Measurements from ENCODE around the gene HDAC9. TPM values are rescaled to one million over a fixed set of nuclear protein-coding genes. Genes with fewer than 3 reads are reported as not detected.

Gene HDAC9
- total RNA-seq, 4 donors from 2014 or later = 54.8 to 96.2 (median 87.2) TPM

- Histone ChIP-seq H3K27me3 (no peaks in the 10 kb centered on the region), H3K27ac (no peak overlapping the region), H3K4me1 (no peaks in the 10 kb centered on the region), H3K4me3 (no peak overlapping the region), H3K36me3 (no peaks in the 10 kb centered on the region), H3K9me3 (no peaks in the 10 kb centered on the region)
- TF ChIP-seq CTCF (IDR thresholded peaks at IDR 0.05) = no peak
- TF ChIP-seq POLR2A (IDR thresholded peaks at IDR 0.05) = no peak
- intact Hi-C loops (cut with DNase I; ENCODE audit: low total_unique reads) = no loop called here
- no peak for DNase-seq
These were observed 208.1 kb downstream of the HDAC9 start for GRCh38 chr7:18703685-18704084.

GRCh38 chr7:18706670-18707069 lies 211.1 kb downstream of the HDAC9 start:
- DNase-seq = no peak
- Histone ChIP-seq H3K27me3 (no peaks in the 10 kb centered on the region), H3K9me3 (no peaks in the 10 kb centered on the region), H3K4me1 (no peaks in the 10 kb centered on the region), H3K27ac (no peak overlapping the region), H3K36me3 (no peaks in the 10 kb centered on the region), H3K4me3 (no peak overlapping the region)
- intact Hi-C loops (cut with DNase I; ENCODE audit: low total_unique reads) = no loop called here
- TF ChIP-seq POLR2A (IDR thresholded peaks at IDR 0.05) = no peak
- no peak for TF ChIP-seq CTCF (IDR thresholded peaks at IDR 0.05)

GRCh38 chr7:18708204-18708603 lies 212.7 kb downstream of the HDAC9 start:
- Histone ChIP-seq H3K9me3 (no peaks in the 10 kb centered on the region), H3K4me3 (no peak overlapping the region), H3K27me3 (no peaks in the 10 kb centered on the region), H3K4me1 (no peaks in the 10 kb centered on the region), H3K36me3 (no peaks in the 10 kb centered on the region), H3K27ac (no peak overlapping the region)
- TF ChIP-seq CTCF (IDR thresholded peaks at IDR 0.05) (no peak), POLR2A (IDR thresholded peaks at IDR 0.05) (no peak)
- no peak for DNase-seq
- intact Hi-C loops (cut with DNase I; ENCODE audit: low total_unique reads) = no loop called here

GRCh38 chr7:18715988-18716387 lies 220.4 kb downstream of the HDAC9 start:
- intact Hi-C loops (cut with DNase I; ENCODE audit: low total_unique reads) = no loop called here
- DNase-seq = no peak
- Histone ChIP-seq H3K4me3 (no peak overlapping the region), H3K4me1 (no peaks in the 10 kb centered on the region), H3K27ac (no peak overlapping the region), H3K36me3 (no peaks in the 10 kb centered on the region), H3K9me3 (no peaks in the 10 kb centered on the region), H3K27me3 (no peaks in the 10 kb centered on the region)
- no peak for TF ChIP-seq POLR2A (IDR thresholded peaks at IDR 0.05)
- no peak for TF ChIP-seq CTCF (IDR thresholded peaks at IDR 0.05)

GRCh38 chr7:18721429-18721828 lies 225.9 kb downstream of the HDAC9 start:
- Histone ChIP-seq H3K27me3 (no peaks in the 10 kb centered on the region), H3K27ac (no peak overlapping the region), H3K9me3 (no peaks in the 10 kb centered on the region), H3K4me1 (no peaks in the 10 kb centered on the region), H3K36me3 (no peaks in the 10 kb centered on the region), H3K4me3 (no peak overlapping the region)
- DNase-seq = no peak
- intact Hi-C loops (cut with DNase I; ENCODE audit: low total_unique reads) = no loop called here
- TF ChIP-seq CTCF (IDR thresholded peaks at IDR 0.05) (no peak), POLR2A (IDR thresholded peaks at IDR 0.05) (no peak)
